WTC11 (cell line): ENCODE measurements around the gene NOL9. TPM values are rescaled to one million over a fixed set of nuclear protein-coding genes. Genes with fewer than 3 reads are reported as not detected.

Experiments used
- ATAC-seq: fragments of 200-7000 bp; cut with Tn5 transposase; 2 replicates; pipeline ENCODE4 v1.10.0; 2021; ENCODE audit warnings: mild to moderate bottlenecking, moderate library complexity
- CTCF ChIA-PET: fragments of 300-600 bp; sonication (Branson Sonifier 250); formaldehyde crosslinking; loops from one replicate; lab custom pipeline; 2021; ENCODE audit warnings: antibody characterized with exemption; lab: Charles Lee
- POLR2A ChIA-PET: fragments of 350-600 bp; sonication (Branson Sonifier 250); formaldehyde crosslinking; loops from one replicate; lab custom pipeline; 2021; ENCODE audit warnings: antibody characterized with exemption; lab: Charles Lee
- DNase-seq: peaks from one replicate; pipeline ENCODE4 v3.0.0; 2021; ENCODE audit warnings: low spot score
- H3K27ac Mint-ChIP-seq: 2 replicates; pipeline ENCODE4 v1.8.0; 2021; ENCODE audit warnings: mixed read lengths
- H3K27me3 Mint-ChIP-seq: 2 replicates; pipeline ENCODE4 v1.8.0; 2021; ENCODE audit warnings: low read depth, mild to moderate bottlenecking, moderate library complexity, mixed read lengths
- H3K36me3 Mint-ChIP-seq: 2 replicates; pipeline ENCODE4 v1.8.0; 2021; ENCODE audit warnings: mixed read lengths
- H3K4me1 Mint-ChIP-seq: 2 replicates; pipeline ENCODE4 v1.8.0; 2022; ENCODE audit warnings: mixed read lengths
- H3K4me3 Mint-ChIP-seq: 2 replicates; pipeline ENCODE4 v1.8.0; 2021; ENCODE audit warnings: mild to moderate bottlenecking, moderate library complexity, mixed read lengths
- H3K9me3 Mint-ChIP-seq: 2 replicates; pipeline ENCODE4 v1.8.0; 2021; ENCODE audit warnings: mixed read lengths
- ARID4B ChIP-seq: sonication (generic); formaldehyde crosslinking; IDR thresholded peaks from 2 replicates; pipeline ENCODE4 v1.8.0; 2023; ENCODE audit warnings: missing genetic modification reagents, mild to moderate bottlenecking, borderline replicate concordance
- CBFB ChIP-seq: sonication (generic); formaldehyde crosslinking; IDR thresholded peaks from 2 replicates; pipeline ENCODE4 v1.8.1; 2022; ENCODE audit warnings: mild to moderate bottlenecking, low read depth, missing genetic modification reagents
- CREB1 ChIP-seq: sonication (generic); formaldehyde crosslinking; IDR thresholded peaks from 2 replicates; pipeline ENCODE4 v1.8.0; 2023; ENCODE audit warnings: mild to moderate bottlenecking, missing genetic modification reagents
- CTCF ChIP-seq: fragments of 200-600 bp; IDR thresholded peaks from 2 replicates; pipeline ENCODE4 v1.8.0; 2022; ENCODE audit warnings: antibody characterized with exemption
- E2F5 ChIP-seq: sonication (generic); formaldehyde crosslinking; IDR thresholded peaks from 2 replicates; pipeline ENCODE4 v1.8.1; 2022; ENCODE audit warnings: mild to moderate bottlenecking, moderate library complexity, missing genetic modification reagents
- ELF4 ChIP-seq: sonication (generic); formaldehyde crosslinking; IDR thresholded peaks from 2 replicates; pipeline ENCODE4 v1.8.1; 2022; ENCODE audit warnings: low read depth, mild to moderate bottlenecking, moderate library complexity, missing genetic modification reagents
- EMX1 ChIP-seq: fragments of 250-450 bp; sonication (Bioruptor Pico); IDR thresholded peaks from 2 replicates; pipeline ENCODE4 v1.8.0; 2021; ENCODE audit warnings: mild to moderate bottlenecking
- ETV6 ChIP-seq: sonication (generic); formaldehyde crosslinking; IDR thresholded peaks from 2 replicates; pipeline ENCODE4 v1.8.1; 2022; ENCODE audit warnings: mild to moderate bottlenecking, missing genetic modification reagents
- GTF2I ChIP-seq: fragments of 250-450 bp; sonication (Bioruptor Pico); conservative IDR thresholded peaks from 2 replicates; pipeline ENCODE4 v1.4.0; 2021; ENCODE audit warnings: mild to moderate bottlenecking
- HMGA2 ChIP-seq: fragments of 250-450 bp; sonication (Bioruptor Pico); IDR thresholded peaks from 2 replicates; pipeline ENCODE4 v1.4.0; 2021; ENCODE audit warnings: mild to moderate bottlenecking, moderate library complexity
- IRF2 ChIP-seq: sonication (generic); formaldehyde crosslinking; IDR thresholded peaks from 2 replicates; pipeline ENCODE4 v1.8.0; 2022; ENCODE audit warnings: low read depth, missing genetic modification reagents, borderline replicate concordance
- JAZF1 ChIP-seq: fragments of 250-450 bp; sonication (Bioruptor Pico); IDR thresholded peaks from 2 replicates; pipeline ENCODE4 v1.9.0; 2021; ENCODE audit warnings: moderate library complexity, mild to moderate bottlenecking, inconsistent platforms
- JUN ChIP-seq: sonication (generic); formaldehyde crosslinking; IDR thresholded peaks from 2 replicates; pipeline ENCODE4 v1.8.0; 2023; ENCODE audit warnings: mild to moderate bottlenecking, missing genetic modification reagents
- MXD4 ChIP-seq: fragments of 250-450 bp; sonication (Bioruptor Pico); IDR thresholded peaks from 2 replicates; pipeline ENCODE4 v1.8.0; 2021; ENCODE audit warnings: mild to moderate bottlenecking, moderate library complexity, borderline replicate concordance
- NFATC4 ChIP-seq: fragments of 250-450 bp; sonication (Bioruptor Pico); IDR thresholded peaks from 2 replicates; pipeline ENCODE4 v1.9.0; 2021; ENCODE audit warnings: mild to moderate bottlenecking
- NR1H2 ChIP-seq: sonication (generic); formaldehyde crosslinking; IDR thresholded peaks from 2 replicates; pipeline ENCODE4 v1.9.0; 2021; ENCODE audit warnings: mild to moderate bottlenecking, moderate library complexity, missing genetic modification reagents
- OVOL2 ChIP-seq: fragments of 250-450 bp; sonication (Bioruptor Pico); IDR thresholded peaks from 2 replicates; pipeline ENCODE4 v1.9.0; 2021; ENCODE audit warnings: mild to moderate bottlenecking, borderline replicate concordance
- SMAD4 ChIP-seq: sonication (generic); formaldehyde crosslinking; IDR thresholded peaks from 2 replicates; pipeline ENCODE4 v1.8.0; 2022; ENCODE audit warnings: mild to moderate bottlenecking, missing genetic modification reagents
- ZBTB21 ChIP-seq: sonication (generic); formaldehyde crosslinking; IDR thresholded peaks from 2 replicates; pipeline ENCODE4 v1.8.1; 2023; ENCODE audit warnings: mild to moderate bottlenecking, missing genetic modification reagents, borderline replicate concordance
- ZNF219 ChIP-seq: sonication (generic); formaldehyde crosslinking; IDR thresholded peaks from 2 replicates; pipeline ENCODE4 v1.8.0; 2023; ENCODE audit warnings: missing genetic modification reagents, mild to moderate bottlenecking, borderline replicate concordance
- ZNF423 ChIP-seq: fragments of 250-450 bp; sonication (Bioruptor Pico); IDR thresholded peaks from 2 replicates; pipeline ENCODE4 v2.1.2; 2022; ENCODE audit warnings: mild to moderate bottlenecking, moderate library complexity
- ZNF425 ChIP-seq: fragments of 250-450 bp; sonication (Bioruptor Pico); conservative IDR thresholded peaks from 2 replicates; pipeline ENCODE4 v1.9.0; 2021; ENCODE audit warnings: mild to moderate bottlenecking
- total RNA-seq: library from RNA; stranded (reverse); gene quantifications from 3 replicates; pipeline ENCODE4 v1.2.3, GENCODE V29; 2021

NOL9 gene
- total RNA-seq, 1 experiment from 2014 or later, result 37.4 TPM

- no peak overlapping the region for H3K27ac Mint-ChIP-seq
- H3K9me3 Mint-ChIP-seq, result no peaks in the 10 kb centered on the region
- POLR2A ChIA-PET, result no interaction called here
- peaks cover 33% of the 10 kb centered on the region for H3K4me1 Mint-ChIP-seq
- CTCF ChIA-PET, result interaction anchor here (0.9 to 10.3 kb wide), 12 partner anchors 9 to 158 kb away, joined by 3 to 179 read pairs (median 4); partner anchors contain the start of gene ACOT7
- TF ChIP-seq IRF2 (CRISPR knock-in tag), result no peak
- no peak for TF ChIP-seq NR1H2 (CRISPR knock-in tag)
- TF ChIP-seq JAZF1 (CRISPR knock-in tag), result no peak
- no peak for TF ChIP-seq JUN
- no peak for TF ChIP-seq MXD4 (CRISPR knock-in tag)
- no peak for TF ChIP-seq ELF4
- TF ChIP-seq ZBTB21 (CRISPR knock-in tag), result no peak
- TF ChIP-seq CREB1 (CRISPR knock-in tag), result no peak
- no peak for TF ChIP-seq ZNF425 (CRISPR knock-in tag)
- TF ChIP-seq GTF2I, result no peak
- no peak for TF ChIP-seq SMAD4 (CRISPR knock-in tag)
- TF ChIP-seq CBFB (CRISPR knock-in tag), result no peak
- TF ChIP-seq HMGA2 (CRISPR knock-in tag), result no peak
- DNase-seq (no peak), ATAC-seq (no peak)
- H3K36me3 Mint-ChIP-seq, result no peaks in the 10 kb centered on the region
- no peak overlapping the region for H3K4me3 Mint-ChIP-seq
- H3K27me3 Mint-ChIP-seq, result peaks cover 9% of the 10 kb centered on the region; the same call in 1 of the 2 replicates
Observed at GRCh38 chr1:6488602-6489382, 65.5 kb downstream of the NOL9 start.

GRCh38 chr1:6487804-6488484, 66.4 kb downstream of the NOL9 start:
- Mint-ChIP-seq H3K4me3 (no peak overlapping the region), H3K27ac (no peak overlapping the region), H3K27me3 (peaks cover 10% of the 10 kb centered on the region; the same call in 1 of the 2 replicates), H3K4me1 (peaks cover 33% of the 10 kb centered on the region), H3K36me3 (no peaks in the 10 kb centered on the region), H3K9me3 (no peaks in the 10 kb centered on the region)
- no peak for TF ChIP-seq ETV6 (CRISPR knock-in tag)
- TF ChIP-seq GTF2I, result no peak
- TF ChIP-seq ZNF219 (CRISPR knock-in tag), result no peak
- ChIA-PET CTCF (interaction anchor here (0.9 to 10.3 kb wide), 10 partner anchors 8 to 159 kb away, joined by 3 to 179 read pairs (median 8); partner anchors contain the start of gene TNFRSF25), POLR2A (no interaction called here)
- no peak for DNase-seq
- ATAC-seq, result no peak

- H3K9me3 Mint-ChIP-seq, result no peaks in the 10 kb centered on the region
- peak; percentile 70 for ATAC-seq
- H3K36me3 Mint-ChIP-seq, result no peaks in the 10 kb centered on the region
- ChIA-PET CTCF (interaction anchor here (0.6 to 10.3 kb wide), 45 partner anchors 8 to 732 kb away, joined by 3 to 179 read pairs (median 6); partner anchors contain the start of genes HES2, KLHL21, TAS1R1 and THAP3), POLR2A (interaction anchor here (0.8 to 1.7 kb wide), 2 partner anchors 12 to 15 kb away, joined by 3 to 10 read pairs; no protein-coding TSS in a partner anchor)
- H3K27ac Mint-ChIP-seq, result no peak overlapping the region
- H3K27me3 Mint-ChIP-seq, result peaks cover 7% of the 10 kb centered on the region; the same call in 1 of the 2 replicates
- DNase-seq, result peak; percentile 96
- peak overlapping the region; percentile 71 for H3K4me3 Mint-ChIP-seq
- peaks cover 27% of the 10 kb centered on the region for H3K4me1 Mint-ChIP-seq
- no peak for TF ChIP-seq NFATC4 (CRISPR knock-in tag)
- peak; percentile 86 for TF ChIP-seq CTCF
- peak; percentile 82; the same call in 1 of the 2 replicates for TF ChIP-seq ETV6 (CRISPR knock-in tag)
- TF ChIP-seq EMX1, result no peak
- TF ChIP-seq ARID4B (CRISPR knock-in tag), result no peak; the same call in 1 of the 2 replicates
- no peak for TF ChIP-seq E2F5 (CRISPR knock-in tag)
- TF ChIP-seq ZNF423 (CRISPR knock-in tag), result no peak
- no peak for TF ChIP-seq OVOL2
Observed at GRCh38 chr1:6486433-6487011, 67.8 kb downstream of the NOL9 start.
